Measurements from ENCODE around the gene OOEP.

The OOEP gene

GRCh38 chr6:73353636-73354593 is 15.8 kb downstream of the OOEP start, which contains the start of gene DPPA5:
TSS of gene DPPA5 (minus strand) at chr6:73354276. CDS start at chr6:73354225, 51 bp downstream.
- Histone ChIP-seq H3F3A (ENCODE audit: insufficient read depth) (no peaks in the 10 kb centered on the region), H3K79me2 (ENCODE audit: insufficient read depth, low read length) (no peaks in the 10 kb centered on the region), H3K9me2 (replicated peaks; ENCODE audit: insufficient read depth, low read length) (no peaks in the 10 kb centered on the region), H3K9ac (ENCODE audit: low read length) (no peak within 1 kb of the TSS), H3K36me3 (ENCODE audit: low read length) (no peaks in the 10 kb centered on the region), H3K27me3 (ENCODE audit: low read length) (no peaks in the 10 kb centered on the region), H3K4me3 (ENCODE audit: insufficient read depth, low read length, poor library complexity, severe bottlenecking) (no peak within 1 kb of the TSS), H3K9me3 (ENCODE audit: insufficient read depth, low read length) (no peaks in the 10 kb centered on the region), H3K27ac (ENCODE audit: low read depth, low read length) (no peak within 1 kb of the TSS), H2AFZ (ENCODE audit: low read depth, low read length, severe bottlenecking) (no peak within 1 kb of the TSS), H4K20me1 (ENCODE audit: low read depth, low read length) (no peaks in the 10 kb centered on the region), H3K4me2 (ENCODE audit: low read depth, low read length, poor library complexity, severe bottlenecking) (no peak within 1 kb of the TSS)
- TF ChIP-seq EZH2phosphoT487 (conservative IDR thresholded peaks at IDR 0.05; ENCODE audit: low read length) = no peak
- TF ChIP-seq, protein P1, sequence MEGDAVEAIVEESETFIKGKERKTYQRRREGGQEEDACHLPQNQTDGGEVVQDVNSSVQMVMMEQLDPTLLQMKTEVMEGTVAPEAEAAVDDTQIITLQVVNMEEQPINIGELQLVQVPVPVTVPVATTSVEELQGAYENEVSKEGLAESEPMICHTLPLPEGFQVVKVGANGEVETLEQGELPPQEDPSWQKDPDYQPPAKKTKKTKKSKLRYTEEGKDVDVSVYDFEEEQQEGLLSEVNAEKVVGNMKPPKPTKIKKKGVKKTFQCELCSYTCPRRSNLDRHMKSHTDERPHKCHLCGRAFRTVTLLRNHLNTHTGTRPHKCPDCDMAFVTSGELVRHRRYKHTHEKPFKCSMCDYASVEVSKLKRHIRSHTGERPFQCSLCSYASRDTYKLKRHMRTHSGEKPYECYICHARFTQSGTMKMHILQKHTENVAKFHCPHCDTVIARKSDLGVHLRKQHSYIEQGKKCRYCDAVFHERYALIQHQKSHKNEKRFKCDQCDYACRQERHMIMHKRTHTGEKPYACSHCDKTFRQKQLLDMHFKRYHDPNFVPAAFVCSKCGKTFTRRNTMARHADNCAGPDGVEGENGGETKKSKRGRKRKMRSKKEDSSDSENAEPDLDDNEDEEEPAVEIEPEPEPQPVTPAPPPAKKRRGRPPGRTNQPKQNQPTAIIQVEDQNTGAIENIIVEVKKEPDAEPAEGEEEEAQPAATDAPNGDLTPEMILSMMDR (IDR thresholded peaks at IDR 0.05; ENCODE audit: insufficient read depth, low read length, poor library complexity, severe bottlenecking) = no peak

DNA sequence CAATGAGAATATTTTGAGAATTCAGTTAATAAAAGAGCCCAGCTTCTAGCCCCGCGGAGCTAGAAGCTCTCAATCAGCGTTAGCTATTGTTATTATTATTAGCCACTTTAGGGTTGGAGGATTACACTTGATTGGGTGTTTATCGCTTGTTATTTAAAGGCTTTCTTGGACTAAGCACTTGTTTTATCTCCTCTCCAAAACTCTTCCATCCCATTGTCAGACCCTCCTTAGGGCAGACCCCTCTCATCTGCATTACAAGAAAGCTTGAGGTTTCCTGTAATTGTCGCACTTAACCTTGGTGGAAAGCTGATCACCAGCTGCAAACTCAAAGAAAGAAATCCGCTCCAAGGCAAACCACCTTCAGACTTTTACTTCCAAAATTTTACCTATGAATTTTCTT is 20.4 kb downstream of the OOEP start:
- no peak overlapping the region for H3K4me3 ChIP-seq (ENCODE audit: insufficient read depth, low read length, poor library complexity, severe bottlenecking)
- H2AFZ ChIP-seq (ENCODE audit: low read depth, low read length, severe bottlenecking) = no peak overlapping the region
- no peak overlapping the region for H3K27ac ChIP-seq (ENCODE audit: low read depth, low read length)
- H3K79me2 ChIP-seq (ENCODE audit: insufficient read depth, low read length) = no peaks in the 10 kb centered on the region
- H4K20me1 ChIP-seq (ENCODE audit: low read depth, low read length) = no peaks in the 10 kb centered on the region
- H3K9me2 ChIP-seq (replicated peaks; ENCODE audit: insufficient read depth, low read length) = no peaks in the 10 kb centered on the region
- TF ChIP-seq, protein P1 (IDR thresholded peaks at IDR 0.05; ENCODE audit: insufficient read depth, low read length, poor library complexity, severe bottlenecking) = no peak
- no peak for TF ChIP-seq EZH2phosphoT487 (conservative IDR thresholded peaks at IDR 0.05; ENCODE audit: low read length)
- no peaks in the 10 kb centered on the region for H3F3A ChIP-seq (ENCODE audit: insufficient read depth)
- H3K9me3 ChIP-seq (ENCODE audit: insufficient read depth, low read length) = no peaks in the 10 kb centered on the region
- H3K9ac ChIP-seq (ENCODE audit: low read length) = no peak overlapping the region
- H3K4me2 ChIP-seq (ENCODE audit: low read depth, low read length, poor library complexity, severe bottlenecking) = no peak overlapping the region
- H3K36me3 ChIP-seq (ENCODE audit: low read length) = no peaks in the 10 kb centered on the region
- H3K27me3 ChIP-seq (ENCODE audit: low read length) = no peaks in the 10 kb centered on the region

DNA sequence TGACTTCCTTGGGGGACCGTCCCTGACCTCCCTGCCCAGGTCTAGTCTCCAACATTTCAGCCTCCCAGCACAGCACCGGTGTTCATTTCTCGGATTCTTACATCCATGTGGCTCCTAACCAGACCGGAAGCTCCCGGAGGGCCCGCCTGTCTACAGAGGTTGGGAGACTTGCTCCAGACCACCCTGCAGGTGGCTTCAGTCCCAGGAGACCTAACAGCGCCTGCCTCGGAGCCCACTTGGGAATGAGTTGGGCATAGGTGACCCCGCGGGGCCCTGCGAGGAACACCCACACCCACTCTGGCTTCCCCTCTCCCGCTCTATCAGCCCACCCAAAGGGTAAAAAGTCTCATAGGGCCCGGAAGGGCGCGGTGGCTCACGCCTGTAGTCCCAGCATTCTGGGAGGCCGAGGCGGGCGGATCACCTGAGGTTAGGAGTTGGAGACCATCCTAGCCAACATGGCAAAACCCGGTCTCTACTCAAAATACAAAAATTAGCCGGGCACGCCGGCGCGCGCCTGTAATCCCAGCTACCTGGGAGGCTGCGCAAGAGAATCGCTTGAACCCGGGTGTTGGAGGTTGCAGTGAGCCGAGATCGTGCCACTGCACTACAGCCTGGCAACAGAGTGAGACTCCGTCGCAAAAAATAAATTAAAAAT is 21.0 kb downstream of the OOEP start:
- Histone ChIP-seq H3K36me3 (ENCODE audit: low read length) (no peaks in the 10 kb centered on the region), H3K4me2 (ENCODE audit: low read depth, low read length, poor library complexity, severe bottlenecking) (no peak overlapping the region), H3K9me2 (replicated peaks; ENCODE audit: insufficient read depth, low read length) (no peaks in the 10 kb centered on the region), H3K9me3 (ENCODE audit: insufficient read depth, low read length) (no peaks in the 10 kb centered on the region), H3K79me2 (ENCODE audit: insufficient read depth, low read length) (no peaks in the 10 kb centered on the region), H3K27ac (ENCODE audit: low read depth, low read length) (no peak overlapping the region), H4K20me1 (ENCODE audit: low read depth, low read length) (no peaks in the 10 kb centered on the region), H3K4me3 (ENCODE audit: insufficient read depth, low read length, poor library complexity, severe bottlenecking) (no peak overlapping the region), H3K9ac (ENCODE audit: low read length) (no peak overlapping the region), H2AFZ (ENCODE audit: low read depth, low read length, severe bottlenecking) (no peak overlapping the region), H3K27me3 (ENCODE audit: low read length) (no peaks in the 10 kb centered on the region), H3F3A (ENCODE audit: insufficient read depth) (no peaks in the 10 kb centered on the region)
- TF ChIP-seq, protein P1 (IDR thresholded peaks at IDR 0.05; ENCODE audit: insufficient read depth, low read length, poor library complexity, severe bottlenecking) = no peak
- TF ChIP-seq EZH2phosphoT487 (conservative IDR thresholded peaks at IDR 0.05; ENCODE audit: low read length) = no peak
